GM12878 (cell line): ENCODE measurements around the gene DNTT. TPM values are rescaled to one million over a fixed set of nuclear protein-coding genes. Genes with fewer than 3 reads are reported as not detected.

Experiments used
- BRCA1 ChIP-seq: IDR thresholded peaks from 2 replicates; pipeline ENCODE4 v1.6.1; 2011; ENCODE audit warnings: low read depth, low read length, improper control_type of control experiment
- CBX3 ChIP-seq: fragments of 200-600 bp; sonication (generic); IDR thresholded peaks from 2 replicates; pipeline ENCODE4 v1.6.1; 2016; ENCODE audit warnings: low read depth, borderline replicate concordance
- CEBPB ChIP-seq, 2 experiments: fragments of 150-350 bp in 1 of 2; IDR thresholded peaks; 2 replicates each; pipeline ENCODE4 v1.6.1; 2012 to 2014; ENCODE audit warnings: low read depth in 2 of 2, low read length in 2 of 2, borderline replicate concordance in 1 of 2, inconsistent platforms in 1 of 2
- CHD2 ChIP-seq: IDR thresholded peaks from 2 replicates; pipeline ENCODE4 v1.6.1; 2011; ENCODE audit warnings: low read depth, low read length, improper control_type of control experiment, borderline replicate concordance
- EGR1 ChIP-seq, 2 experiments: IDR thresholded peaks; 1 replicate in 1 of 2; 2 replicates in 1 of 2; pipeline ENCODE4 v1.6.1; 2011 to 2012; ENCODE audit warnings: low read depth in 2 of 2, low read length in 2 of 2, borderline replicate concordance in 1 of 2, mild to moderate bottlenecking in 1 of 2, moderate library complexity in 1 of 2
- ESRRA ChIP-seq: IDR thresholded peaks from 2 replicates; pipeline ENCODE4 v1.6.1; 2012; ENCODE audit warnings: mild to moderate bottlenecking, low read length, improper control_type of control experiment
- ETV6 ChIP-seq, 2 experiments: fragments of 450-650 bp in 1 of 2; IDR thresholded peaks in 1 of 2; conservative IDR thresholded peaks in 1 of 2; 2 replicates each; pipeline ENCODE4 v1.6.1; 2014; ENCODE audit warnings: antibody characterized with exemption in 1 of 2, borderline replicate concordance in 1 of 2, low read depth in 1 of 2, mild to moderate bottlenecking in 1 of 2, moderate library complexity in 1 of 2
- GABPA ChIP-seq: IDR thresholded peaks from 2 replicates; pipeline ENCODE4 v1.6.1; 2014; ENCODE audit warnings: antibody characterized with exemption, low read depth, mild to moderate bottlenecking, inconsistent platforms
- HSF1 ChIP-seq: fragments of 150-350 bp; IDR thresholded peaks from 2 replicates; pipeline ENCODE4 v1.6.1; 2014; ENCODE audit warnings: mild to moderate bottlenecking, low read depth, low read length
- IKZF1 ChIP-seq: fragments of 450-650 bp; conservative IDR thresholded peaks from 2 replicates; pipeline ENCODE4 v1.6.1; 2017; ENCODE audit warnings: antibody characterized with exemption, mild to moderate bottlenecking
- MAX ChIP-seq: IDR thresholded peaks from 2 replicates; pipeline ENCODE4 v1.6.1; 2012; ENCODE audit warnings: low read depth, low read length, improper control_type of control experiment
- MEF2A ChIP-seq: IDR thresholded peaks from 2 replicates; pipeline ENCODE4 v1.6.1; 2011; ENCODE audit warnings: low read depth, mild to moderate bottlenecking, low read length, moderate library complexity; ENCODE audit not compliant: insufficient read depth
- MTA2 ChIP-seq: fragments of 450-650 bp; IDR thresholded peaks from 2 replicates; pipeline ENCODE4 v1.6.1; 2016; ENCODE audit warnings: low read depth, mild to moderate bottlenecking, moderate library complexity
- NKRF ChIP-seq: fragments of 450-650 bp; conservative IDR thresholded peaks from 2 replicates; pipeline ENCODE4 v1.6.1; 2017; ENCODE audit warnings: mild to moderate bottlenecking, moderate library complexity
- NR2C2 ChIP-seq: IDR thresholded peaks from 2 replicates; pipeline ENCODE4 v1.6.1; 2011; ENCODE audit warnings: borderline replicate concordance, low read depth; ENCODE audit not compliant: control insufficient read depth, insufficient read length
- POU2F2 ChIP-seq: IDR thresholded peaks from 3 replicates; pipeline ENCODE4 v1.6.1; 2011; ENCODE audit warnings: low read depth, mild to moderate bottlenecking, low read length, borderline replicate concordance
- RELA ChIP-seq: fragments of 450-650 bp; IDR thresholded peaks from 2 replicates; pipeline ENCODE4 v1.8.0; 2014; ENCODE audit warnings: borderline replicate concordance; ENCODE audit not compliant: partially characterized antibody
- RUNX3 ChIP-seq: IDR thresholded peaks from 2 replicates; pipeline ENCODE4 v1.6.1; 2012; ENCODE audit warnings: low read length, inconsistent platforms
- SKIL ChIP-seq: fragments of 450-650 bp; IDR thresholded peaks from 2 replicates; pipeline ENCODE4 v1.6.1; 2017; ENCODE audit warnings: mild to moderate bottlenecking, low read depth, inconsistent platforms; ENCODE audit not compliant: poor library complexity, severe bottlenecking
- USF2 ChIP-seq: IDR thresholded peaks from 2 replicates; pipeline ENCODE4 v1.6.1; 2011; ENCODE audit warnings: low read depth, low read length, improper control_type of control experiment, borderline replicate concordance
- ZBED1 ChIP-seq: IDR thresholded peaks from 2 replicates; pipeline ENCODE4 v1.6.1; 2016; ENCODE audit warnings: borderline replicate concordance
- ZNF24 ChIP-seq: fragments of 450-650 bp; IDR thresholded peaks from 2 replicates; pipeline ENCODE4 v1.6.1; 2017; ENCODE audit warnings: antibody characterized with exemption, mild to moderate bottlenecking
- ZNF274 ChIP-seq: IDR thresholded peaks from one replicate; pipeline ENCODE4 v1.8.0; 2011; ENCODE audit not compliant: insufficient read length, insufficient read depth
- polyA plus RNA-seq, 11 experiments: library from polyadenylated mRNA; depleted of rRNA in 4 of 11; unstranded in 6 of 11; stranded (reverse) in 5 of 11; fragments of >200 nt; fragmentation: Nextera tagmentation in 4 of 11; fragmentation: Illumina TruSeq in 1 of 11; extraction: Ambion mirVana in 4 of 11; extraction: Trizol in 1 of 11; gene quantifications; 1 replicate in 1 of 11; 2 replicates in 10 of 11; pipeline versions ENCODE4 v1.2.1 to v1.2.3, GENCODE V29; 2011 to 2016; ENCODE audit warnings: inconsistent platforms in 2 of 11, missing spikeins in 2 of 11, low read depth in 1 of 11
- total RNA-seq, 4 experiments: library from RNA; depleted of rRNA in 3 of 4; stranded (reverse); fragments of >200 nt in 3 of 4; fragmentation: Illumina TruSeq in 1 of 4; extraction: Trizol in 1 of 4; gene quantifications; 2 replicates each; pipeline versions ENCODE4 v1.2.1 to v1.2.3, GENCODE V29; 2013 to 2021

Gene DNTT
- total and polyA plus RNA-seq, 10 of the 15 experiments (the other 5 are each of a cell fraction or from before 2014, with no cell fraction given), result 0.06 to 0.13 (median 0.09) TPM; not detected in 5

GRCh38 chr10:96290368-96291133 is 13.7 kb upstream of the DNTT start (continued):
- TF ChIP-seq NKRF (no peak), RELA (no peak), BRCA1 (no peak), ZNF274 (no peak), IKZF1 (peak; percentile 47), ZNF24 (peak; percentile 69; the same call in 1 of the 2 replicates), MEF2A (0 out of 2 replicates have a peak, but pooled peaks have one; percentile 56), MAX (no peak), HSF1 (0 out of 2 replicates have a peak, but pooled peaks have one; percentile 74), EGR1 (IDR thresholded peaks at IDR 0.05; ENCODE audit: borderline replicate concordance in 1 of 2, low read depth in 2 of 2, low read length in 2 of 2) (no peak), POU2F2 (0 out of 3 replicates have a peak, but pooled peaks have one; percentile 45), SKIL (peak; percentile 65), USF2 (no peak), CBX3 (no peak), ETV6 (conservative IDR thresholded peaks at IDR 0.05 in 1 of 2, IDR thresholded peaks at IDR 0.05 in 1 of 2; ENCODE audit: borderline replicate concordance in 1 of 2, low read depth in 1 of 2) (peak in 1 of 2 experiments; percentile 79; a peak in 2 of 4 replicates), ESRRA (no peak), RUNX3 (peak; percentile 85), MTA2 (peak; percentile 57), ZBED1 (peak; percentile 80; the same call in 1 of the 2 replicates), CHD2 (no peak), CEBPB (IDR thresholded peaks at IDR 0.05; ENCODE audit: borderline replicate concordance in 1 of 2, low read depth in 2 of 2, low read length in 2 of 2) (no peak), GABPA (peak; percentile 45; the same call in 1 of the 2 replicates), NR2C2 (no peak)
